ENCODE measurements around the gene FBXO41. TPM values are rescaled to one million over a fixed set of nuclear protein-coding genes. Genes with fewer than 3 reads are reported as not detected.

The FBXO41 gene
- total RNA-seq, 1 experiment from 2014 or later, result 34.9 TPM

GRCh38 chr2:73227086-73227485, 57.2 kb downstream of the FBXO41 start:
- ATAC-seq, result no peak
- Histone ChIP-seq H3K9me2 (ENCODE audit: insufficient read depth) (no peaks in the 10 kb centered on the region), H3K4me2 (ENCODE audit: low read length) (no peak overlapping the region), H3K36me3 (ENCODE audit: control insufficient read depth in 1 of 2, insufficient read depth in 2 of 2, low read length in 2 of 2) (peaks cover 2 to 19% of the 10 kb centered on the region in 2 experiments; a peak in 2 of 4 replicates), H4K20me1 (ENCODE audit: insufficient read depth) (no peaks in the 10 kb centered on the region), H3K4me1 (ENCODE audit: control insufficient read depth in 1 of 2, insufficient read depth in 2 of 2, low read length in 2 of 2) (no peaks in the 10 kb centered on the region), H2AFZ (ENCODE audit: low read depth, low read length, poor library complexity, severe bottlenecking) (no peak overlapping the region), H3K79me2 (ENCODE audit: insufficient read depth, low read length) (no peaks in the 10 kb centered on the region), H3K27ac (ENCODE audit: low read depth, low read length) (no peak overlapping the region), H3K27me3 (ENCODE audit: insufficient read depth, low read length) (no peaks in the 10 kb centered on the region), H3K4me3 (replicated peaks in 1 of 2; ENCODE audit: low read depth in 1 of 2, low read length in 2 of 2) (no peak overlapping the region), H3K9me3 (ENCODE audit: control insufficient read depth in 1 of 2, insufficient read depth in 1 of 2, low read depth in 1 of 2, low read length in 2 of 2) (no peaks in the 10 kb centered on the region), H3K9ac (ENCODE audit: low read length) (no peak overlapping the region)
- ChIA-PET CTCF (no interaction called here), RAD21 (ENCODE audit: low non-redundant PET in 1 of 2, low total read pairs in 2 of 2, uncharacterized antibody in 2 of 2, unreplicated experiment in 2 of 2) (no interaction called here), POLR2A (no interaction called here)
- no peak for TF ChIP-seq EGR1 (IDR thresholded peaks at IDR 0.05; ENCODE audit: low read depth)
- TF ChIP-seq POLR2AphosphoS5 (IDR thresholded peaks at IDR 0.05; ENCODE audit: low read depth, low read length), result no peak
- no peak for TF ChIP-seq EZH2 (IDR thresholded peaks at IDR 0.05)
- no peak for TF ChIP-seq JUND (IDR thresholded peaks at IDR 0.05)
- intact Hi-C loops (cut with micrococcal nuclease), result no loop called here
- DNase-seq (ENCODE audit: low read depth, low spot score), result no peak
- no TSS peak for BruUV-seq (replicated peaks)

- no peaks in the 10 kb centered on the region for H3K9me3 ChIP-seq (ENCODE audit: control insufficient read depth in 1 of 2, insufficient read depth in 1 of 2, low read depth in 1 of 2, low read length in 2 of 2)
- no peaks in the 10 kb centered on the region for H4K20me1 ChIP-seq (ENCODE audit: insufficient read depth)
- no peak overlapping the region for H3K27ac ChIP-seq (ENCODE audit: low read depth, low read length)
- CTCF ChIA-PET, result no interaction called here
- H3K36me3 ChIP-seq (ENCODE audit: control insufficient read depth in 1 of 2, insufficient read depth in 2 of 2, low read length in 2 of 2), result peaks cover 10 to 24% of the 10 kb centered on the region in 2 experiments; a peak in 3 of 4 replicates
- no peak overlapping the region for H2AFZ ChIP-seq (ENCODE audit: low read depth, low read length, poor library complexity, severe bottlenecking)
- no peak overlapping the region for H3K4me2 ChIP-seq (ENCODE audit: low read length)
- RAD21 ChIA-PET (ENCODE audit: low non-redundant PET in 1 of 2, low total read pairs in 2 of 2, uncharacterized antibody in 2 of 2, unreplicated experiment in 2 of 2), result no interaction called here
- no peaks in the 10 kb centered on the region for H3K27me3 ChIP-seq (ENCODE audit: insufficient read depth, low read length)
- H3K79me2 ChIP-seq (ENCODE audit: insufficient read depth, low read length), result no peaks in the 10 kb centered on the region
- no TSS peak for BruUV-seq (replicated peaks)
- ATAC-seq, result no peak
- intact Hi-C loops (cut with micrococcal nuclease), result no loop called here
- H3K4me3 ChIP-seq (replicated peaks in 1 of 2; ENCODE audit: low read depth in 1 of 2, low read length in 2 of 2), result no peak overlapping the region
- no peak for DNase-seq (ENCODE audit: low read depth, low spot score)
- H3K4me1 ChIP-seq (ENCODE audit: control insufficient read depth in 1 of 2, insufficient read depth in 2 of 2, low read length in 2 of 2), result no peaks in the 10 kb centered on the region
- H3K9ac ChIP-seq (ENCODE audit: low read length), result no peak overlapping the region
- no peaks in the 10 kb centered on the region for H3K9me2 ChIP-seq (ENCODE audit: insufficient read depth)
- POLR2A ChIA-PET, result no interaction called here
- no peak for TF ChIP-seq EZH2phosphoT487 (IDR thresholded peaks at IDR 0.05; ENCODE audit: borderline replicate concordance)
- TF ChIP-seq ELF1 (IDR thresholded peaks at IDR 0.05; ENCODE audit: borderline replicate concordance, low read depth), result no peak
- no peak for TF ChIP-seq POLR2A (IDR thresholded peaks at IDR 0.05; ENCODE audit: borderline replicate concordance, extremely low read depth, insufficient read depth, insufficient read length)
- no peak for TF ChIP-seq REST (IDR thresholded peaks at IDR 0.05; ENCODE audit: low read depth)
- no peak for TF ChIP-seq CTCF (IDR thresholded peaks at IDR 0.05 in 2 of 3, conservative IDR thresholded peaks at IDR 0.05 in 1 of 3; ENCODE audit: borderline replicate concordance in 1 of 3, insufficient read depth in 1 of 3, low read depth in 2 of 3, low read length in 2 of 3)
- TF ChIP-seq RAD21 (IDR thresholded peaks at IDR 0.05; ENCODE audit: low read depth), result no peak
- no peak for TF ChIP-seq ZBTB33 (IDR thresholded peaks at IDR 0.05; ENCODE audit: extremely low read depth, insufficient replicate concordance, low read length)
- no peak for TF ChIP-seq SRF (IDR thresholded peaks at IDR 0.05; ENCODE audit: low read depth)
These were observed 58.5 kb downstream of the FBXO41 start for GRCh38 chr2:73225513-73226360.
